ENCODE results near the gene SCN2A.

The SCN2A gene

GRCh38 chr2:165417009-165417408, 177.8 kb downstream of the SCN2A start:
- no peak for DNase-seq (ENCODE audit: low read depth in 2 of 2)

- DNase-seq (ENCODE audit: low read depth in 2 of 2): no peak
These were observed 181.0 kb downstream of the SCN2A start for GRCh38 chr2:165420231-165420630.

GRCh38 chr2:165423081-165423480, 183.9 kb downstream of the SCN2A start:
- no peak for DNase-seq (ENCODE audit: low read depth in 2 of 2)

- DNase-seq (ENCODE audit: low read depth in 2 of 2): no peak
These were observed 186.3 kb downstream of the SCN2A start for GRCh38 chr2:165425556-165425955.

- DNase-seq (ENCODE audit: low read depth in 2 of 2): no peak
These were observed 188.5 kb downstream of the SCN2A start for GRCh38 chr2:165427686-165428085.

- DNase-seq (ENCODE audit: low read depth in 2 of 2): no peak
These were observed 189.7 kb downstream of the SCN2A start for GRCh38 chr2:165428926-165429325.

- no peak for DNase-seq (ENCODE audit: low read depth in 2 of 2)
These were observed 191.8 kb downstream of the SCN2A start for GRCh38 chr2:165431014-165431413.

GRCh38 chr2:165432234-165432966, 193.2 kb downstream of the SCN2A start:
- no peak for DNase-seq (ENCODE audit: low read depth in 2 of 2)

GRCh38 chr2:165434865-165435496, 195.8 kb downstream of the SCN2A start:
- no peak for DNase-seq (ENCODE audit: low read depth in 2 of 2)

GRCh38 chr2:165435611-165436010, 196.4 kb downstream of the SCN2A start:
- DNase-seq (ENCODE audit: low read depth in 2 of 2): no peak

GRCh38 chr2:165436559-165436958, 197.3 kb downstream of the SCN2A start:
- no peak for DNase-seq (ENCODE audit: low read depth in 2 of 2)

GRCh38 chr2:165440367-165440766, 201.2 kb downstream of the SCN2A start:
- no peak for DNase-seq (ENCODE audit: low read depth in 2 of 2)
